ENCODE measurements around the gene THAP2.

THAP2 gene

GRCh38 chr12:71652656-71653055 lies 11.4 kb upstream of the THAP2 start:
- no peaks in the 10 kb centered on the region for H3K9me3 Mint-ChIP-seq
- no peaks in the 10 kb centered on the region for H3K27me3 Mint-ChIP-seq
- no peak overlapping the region for H3K4me3 Mint-ChIP-seq
- peaks cover 20% of the 10 kb centered on the region for H3K36me3 Mint-ChIP-seq
- peaks cover 31% of the 10 kb centered on the region for H3K4me1 Mint-ChIP-seq
- no peak overlapping the region for H3K27ac Mint-ChIP-seq
- no peak for ATAC-seq

GRCh38 chr12:71653137-71653536 lies 11.0 kb upstream of the THAP2 start:
- peaks cover 24% of the 10 kb centered on the region for H3K36me3 Mint-ChIP-seq
- ATAC-seq: no peak
- no peaks in the 10 kb centered on the region for H3K9me3 Mint-ChIP-seq
- peaks cover 31% of the 10 kb centered on the region for H3K4me1 Mint-ChIP-seq
- H3K27me3 Mint-ChIP-seq: no peaks in the 10 kb centered on the region
- no peak overlapping the region for H3K4me3 Mint-ChIP-seq
- no peak overlapping the region for H3K27ac Mint-ChIP-seq

- no peaks in the 10 kb centered on the region for H3K27me3 Mint-ChIP-seq
- peaks cover 35% of the 10 kb centered on the region for H3K4me1 Mint-ChIP-seq
- ATAC-seq: no peak
- no peak overlapping the region for H3K4me3 Mint-ChIP-seq
- peaks cover 30% of the 10 kb centered on the region for H3K36me3 Mint-ChIP-seq
- H3K9me3 Mint-ChIP-seq: no peaks in the 10 kb centered on the region
- no peak overlapping the region for H3K27ac Mint-ChIP-seq
These were observed 9.9 kb upstream of the THAP2 start for GRCh38 chr12:71654200-71654599.

GRCh38 chr12:71655495-71655894 lies 8.6 kb upstream of the THAP2 start:
- Mint-ChIP-seq H3K9me3 (no peaks in the 10 kb centered on the region), H3K4me1 (peaks cover 32% of the 10 kb centered on the region), H3K27ac (no peak overlapping the region), H3K36me3 (peaks cover 25% of the 10 kb centered on the region), H3K4me3 (peak overlapping the region; percentile 22), H3K27me3 (no peaks in the 10 kb centered on the region)
- ATAC-seq: no peak

- H3K27me3 Mint-ChIP-seq: no peaks in the 10 kb centered on the region
- no peak overlapping the region for H3K27ac Mint-ChIP-seq
- H3K4me1 Mint-ChIP-seq: peaks cover 32% of the 10 kb centered on the region
- no peaks in the 10 kb centered on the region for H3K9me3 Mint-ChIP-seq
- H3K4me3 Mint-ChIP-seq: peak overlapping the region; percentile 22
- H3K36me3 Mint-ChIP-seq: peaks cover 25% of the 10 kb centered on the region
- ATAC-seq: no peak
These were observed 8.2 kb upstream of the THAP2 start for GRCh38 chr12:71655907-71656306.

DNA sequence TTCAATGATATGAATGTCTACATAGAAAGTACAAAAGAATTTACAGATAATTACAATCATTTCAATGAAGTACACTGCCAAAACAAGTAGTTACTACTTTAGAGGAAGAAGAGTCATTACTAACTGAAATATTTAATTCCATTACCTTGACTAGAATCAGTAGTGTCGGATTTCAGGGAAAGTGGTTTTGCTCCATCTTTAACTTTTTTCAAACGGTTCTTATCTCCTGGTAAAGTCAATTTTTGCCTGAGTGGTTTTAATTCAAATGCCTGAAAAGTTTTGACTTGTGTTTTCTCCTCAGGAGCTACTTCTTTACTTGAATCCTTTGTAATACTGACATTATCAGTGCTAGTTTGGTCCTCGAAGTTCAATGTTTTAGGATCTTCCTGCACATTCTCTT lies 7.4 kb upstream of the THAP2 start:
- no peak for ATAC-seq
- peaks cover 35% of the 10 kb centered on the region for H3K4me1 Mint-ChIP-seq
- H3K36me3 Mint-ChIP-seq: peaks cover 25% of the 10 kb centered on the region
- no peak overlapping the region for H3K4me3 Mint-ChIP-seq
- no peaks in the 10 kb centered on the region for H3K9me3 Mint-ChIP-seq
- no peaks in the 10 kb centered on the region for H3K27me3 Mint-ChIP-seq
- H3K27ac Mint-ChIP-seq: no peak overlapping the region

- peak overlapping the region; percentile 98 for H3K4me3 Mint-ChIP-seq
- H3K36me3 Mint-ChIP-seq: peaks cover 36% of the 10 kb centered on the region
- peaks cover 35% of the 10 kb centered on the region for H3K4me1 Mint-ChIP-seq
- no peaks in the 10 kb centered on the region for H3K27me3 Mint-ChIP-seq
- peak overlapping the region; percentile 99 for H3K27ac Mint-ChIP-seq
- no peaks in the 10 kb centered on the region for H3K9me3 Mint-ChIP-seq
- ATAC-seq: no peak
These were observed 2.0 kb upstream of the THAP2 start for GRCh38 chr12:71661977-71662530.

DNA sequence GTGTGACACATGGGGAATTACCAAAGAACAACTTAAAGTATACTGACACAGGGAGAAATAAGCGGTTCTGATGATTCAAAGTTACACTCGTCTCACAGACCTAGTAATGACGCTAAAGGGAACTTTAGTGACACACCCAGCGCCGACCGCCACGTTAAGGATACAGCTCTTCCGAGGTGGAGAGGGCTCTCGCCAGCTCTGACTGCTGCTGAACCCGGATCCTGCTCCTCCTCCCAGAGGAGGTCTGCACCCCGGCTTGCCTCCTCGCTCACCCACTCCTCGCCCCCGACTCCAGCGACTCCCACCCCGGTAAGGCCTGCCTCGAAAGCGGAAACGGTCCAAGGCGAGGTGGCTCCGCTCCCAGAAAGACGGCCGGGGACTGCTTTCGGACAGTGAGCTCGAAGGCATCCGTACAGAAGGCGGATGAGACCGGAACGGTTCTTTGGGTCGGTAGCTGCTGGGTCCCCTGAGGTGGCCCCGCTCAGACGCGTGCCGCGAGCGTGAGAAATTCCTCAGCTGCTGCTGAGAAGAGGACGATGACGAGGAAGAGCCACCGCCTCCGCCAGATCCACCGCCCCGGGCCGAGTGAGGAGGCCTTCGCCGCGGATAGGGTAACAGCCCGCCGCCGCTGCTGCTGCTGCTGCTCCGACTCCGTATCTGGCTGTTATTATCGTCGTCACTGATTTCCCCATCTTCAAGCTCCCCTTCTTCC lies 1.1 kb upstream of the THAP2 start:
- H3K36me3 Mint-ChIP-seq: peaks cover 32% of the 10 kb centered on the region
- H3K4me1 Mint-ChIP-seq: peaks cover 42% of the 10 kb centered on the region
- H3K27me3 Mint-ChIP-seq: no peaks in the 10 kb centered on the region
- ATAC-seq: peak; percentile 53
- peak overlapping the region; percentile 98 for H3K4me3 Mint-ChIP-seq
- H3K9me3 Mint-ChIP-seq: no peaks in the 10 kb centered on the region
- peak overlapping the region; percentile 99 for H3K27ac Mint-ChIP-seq

- peak; percentile 24 for ATAC-seq
- peaks cover 32% of the 10 kb centered on the region for H3K4me1 Mint-ChIP-seq
- H3K9me3 Mint-ChIP-seq: no peaks in the 10 kb centered on the region
- H3K27ac Mint-ChIP-seq: peak overlapping the region; percentile 99
- H3K27me3 Mint-ChIP-seq: no peaks in the 10 kb centered on the region
- peak overlapping the region; percentile 98 for H3K4me3 Mint-ChIP-seq
- H3K36me3 Mint-ChIP-seq: peaks cover 19% of the 10 kb centered on the region
These were observed 449 bp downstream of the THAP2 start for GRCh38 chr12:71664411-71665089.

DNA sequence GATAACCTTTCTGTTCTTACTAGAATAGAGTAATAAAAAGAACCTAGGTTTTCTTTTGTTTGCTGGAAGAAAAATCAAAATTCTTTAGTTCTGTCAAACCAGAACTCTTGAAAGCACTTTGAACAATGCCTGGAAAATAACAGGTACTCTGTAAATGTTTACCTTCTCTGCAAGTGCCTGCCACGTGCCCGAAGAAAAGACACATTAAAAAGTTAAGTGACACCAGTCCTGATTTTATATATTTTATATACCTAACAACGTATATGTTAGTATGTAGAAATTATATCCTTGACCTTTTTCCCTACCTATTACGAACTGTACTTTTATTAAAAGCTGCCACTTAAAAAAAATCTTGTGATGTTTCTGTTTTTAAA lies 976 bp downstream of the THAP2 start:
- H3K27ac Mint-ChIP-seq: peak overlapping the region; percentile 99
- peak overlapping the region; percentile 98 for H3K4me3 Mint-ChIP-seq
- H3K9me3 Mint-ChIP-seq: no peaks in the 10 kb centered on the region
- no peaks in the 10 kb centered on the region for H3K27me3 Mint-ChIP-seq
- ATAC-seq: no peak
- H3K36me3 Mint-ChIP-seq: peaks cover 19% of the 10 kb centered on the region
- peaks cover 31% of the 10 kb centered on the region for H3K4me1 Mint-ChIP-seq

- H3K9me3 Mint-ChIP-seq: no peaks in the 10 kb centered on the region
- peaks cover 31% of the 10 kb centered on the region for H3K4me1 Mint-ChIP-seq
- H3K27ac Mint-ChIP-seq: peak overlapping the region; percentile 99
- H3K36me3 Mint-ChIP-seq: peaks cover 19% of the 10 kb centered on the region
- H3K27me3 Mint-ChIP-seq: no peaks in the 10 kb centered on the region
- no peak overlapping the region for H3K4me3 Mint-ChIP-seq
- ATAC-seq: no peak
These were observed 2.2 kb downstream of the THAP2 start for GRCh38 chr12:71666259-71666658.

GRCh38 chr12:71671311-71671710 lies 7.2 kb downstream of the THAP2 start:
- peaks cover 11% of the 10 kb centered on the region for H3K4me1 Mint-ChIP-seq
- H3K27me3 Mint-ChIP-seq: no peaks in the 10 kb centered on the region
- H3K27ac Mint-ChIP-seq: no peak overlapping the region
- H3K36me3 Mint-ChIP-seq: peaks cover 14% of the 10 kb centered on the region
- ATAC-seq: no peak
- no peaks in the 10 kb centered on the region for H3K9me3 Mint-ChIP-seq
- no peak overlapping the region for H3K4me3 Mint-ChIP-seq

DNA sequence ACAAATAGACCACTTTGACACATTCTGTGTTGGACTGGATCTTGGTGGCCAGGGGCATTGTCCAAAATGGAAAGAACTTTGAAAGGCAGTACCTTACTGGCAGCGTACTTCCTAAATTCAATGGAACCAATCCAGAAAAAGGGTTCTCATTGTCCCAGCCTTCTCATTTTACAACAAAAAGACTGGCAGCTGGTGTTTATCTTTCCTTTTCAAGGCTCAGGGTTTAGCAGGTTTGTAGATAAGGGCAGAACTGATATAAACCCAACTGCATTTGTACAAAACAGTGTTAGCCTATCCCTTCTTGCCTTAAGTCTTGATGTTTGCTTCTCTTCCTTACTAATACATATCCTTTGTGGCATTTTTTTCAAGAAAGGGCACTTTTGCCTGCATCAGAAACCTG lies 7.7 kb downstream of the THAP2 start:
- peaks cover 14% of the 10 kb centered on the region for H3K36me3 Mint-ChIP-seq
- H3K27ac Mint-ChIP-seq: no peak overlapping the region
- H3K27me3 Mint-ChIP-seq: no peaks in the 10 kb centered on the region
- H3K9me3 Mint-ChIP-seq: no peaks in the 10 kb centered on the region
- no peak overlapping the region for H3K4me3 Mint-ChIP-seq
- H3K4me1 Mint-ChIP-seq: peaks cover 10% of the 10 kb centered on the region
- ATAC-seq: no peak

DNA sequence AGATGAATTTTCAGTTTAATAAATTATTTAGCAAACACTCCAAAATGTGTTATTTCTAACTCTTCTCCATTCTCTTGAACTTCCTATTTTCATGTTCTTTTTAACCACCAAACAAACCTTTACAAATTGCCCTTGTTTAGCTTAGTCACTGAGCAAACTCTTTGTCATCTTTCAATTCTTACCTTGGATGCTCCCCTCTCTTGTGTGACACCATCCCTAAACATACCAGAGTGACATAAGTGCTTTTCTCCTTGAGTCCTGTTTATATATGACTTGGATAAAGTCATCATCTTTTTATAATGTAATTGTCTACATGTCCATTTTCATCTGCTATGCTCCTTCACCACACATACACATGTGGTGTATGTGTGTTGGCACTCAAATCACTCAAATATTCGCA lies 18.4 kb downstream of the THAP2 start:
- Mint-ChIP-seq H3K4me1 (peaks cover 1% of the 10 kb centered on the region), H3K27ac (no peak overlapping the region), H3K27me3 (no peaks in the 10 kb centered on the region), H3K9me3 (no peaks in the 10 kb centered on the region), H3K36me3 (no peaks in the 10 kb centered on the region), H3K4me3 (no peak overlapping the region)
- no peak for ATAC-seq

DNA sequence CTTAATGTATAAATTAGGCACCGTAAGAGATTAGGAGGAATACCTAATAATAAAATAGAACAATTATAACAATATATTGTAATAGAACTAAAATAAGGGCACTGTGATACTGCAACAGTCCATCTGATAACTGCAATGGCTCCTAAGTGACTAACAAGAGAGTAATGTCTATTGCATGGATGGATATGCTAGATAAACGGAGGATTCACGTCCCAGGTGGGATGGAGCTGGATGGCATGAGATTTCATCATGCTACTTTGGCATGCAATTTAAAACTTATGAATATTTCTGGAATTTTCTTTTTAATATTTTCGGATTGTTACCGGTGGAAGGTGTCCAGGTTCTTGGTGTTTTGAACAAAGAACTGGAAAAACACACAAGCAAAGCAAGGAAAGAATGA lies 19.5 kb downstream of the THAP2 start:
- no peak overlapping the region for H3K27ac Mint-ChIP-seq
- no peaks in the 10 kb centered on the region for H3K9me3 Mint-ChIP-seq
- ATAC-seq: no peak
- H3K36me3 Mint-ChIP-seq: no peaks in the 10 kb centered on the region
- no peaks in the 10 kb centered on the region for H3K27me3 Mint-ChIP-seq
- H3K4me3 Mint-ChIP-seq: no peak overlapping the region
- H3K4me1 Mint-ChIP-seq: peaks cover 11% of the 10 kb centered on the region

- H3K4me1 Mint-ChIP-seq: peaks cover 11% of the 10 kb centered on the region
- no peak overlapping the region for H3K27ac Mint-ChIP-seq
- no peak overlapping the region for H3K4me3 Mint-ChIP-seq
- no peaks in the 10 kb centered on the region for H3K27me3 Mint-ChIP-seq
- no peak for ATAC-seq
- H3K9me3 Mint-ChIP-seq: no peaks in the 10 kb centered on the region
- no peaks in the 10 kb centered on the region for H3K36me3 Mint-ChIP-seq
These were observed 20.0 kb downstream of the THAP2 start for GRCh38 chr12:71684081-71684480.
